HS-27A (cell line): Measurements from ENCODE around the gene MLLT1.

Experiments
- DNase-seq: peaks from one replicate; pipeline ENCODE4 v3.0.0-alpha.2; 2012; ENCODE audit warnings: low read depth, missing footprints

The MLLT1 gene

DNA sequence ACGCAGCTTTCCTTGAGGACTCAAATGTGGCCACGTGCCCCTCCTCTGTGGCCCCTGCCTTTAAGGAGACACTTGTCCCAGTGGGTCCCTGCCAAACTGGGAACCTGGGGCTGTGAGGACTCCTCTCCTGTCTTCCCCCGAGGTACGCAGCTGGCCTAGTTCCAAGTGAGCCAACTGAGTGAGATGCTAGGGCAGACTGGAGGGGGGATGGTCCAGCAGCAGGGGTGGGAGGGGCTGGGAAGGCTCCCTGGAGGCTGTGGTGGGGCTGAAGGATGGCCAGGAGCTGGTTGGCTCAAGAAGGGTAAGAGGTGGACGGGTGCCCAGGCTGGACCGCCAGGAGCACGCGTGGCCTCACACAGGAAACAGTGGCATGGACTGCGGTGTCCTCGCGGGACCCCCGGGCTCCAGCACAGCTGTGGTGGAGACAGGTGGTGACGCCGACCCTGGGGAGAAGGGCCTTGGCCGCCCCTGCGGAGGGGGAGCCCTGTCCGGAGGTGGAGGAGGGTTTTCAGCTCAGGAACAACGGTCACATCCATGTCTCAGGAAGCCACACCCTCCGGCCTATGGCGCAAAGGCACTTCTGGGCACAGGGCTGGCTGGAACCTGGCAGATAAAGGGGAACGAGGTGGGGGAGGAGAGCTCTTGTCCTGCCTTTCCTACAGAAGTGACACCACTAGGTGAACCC lies 45.8 kb downstream of the MLLT1 start:
- DNase-seq = no peak

DNA sequence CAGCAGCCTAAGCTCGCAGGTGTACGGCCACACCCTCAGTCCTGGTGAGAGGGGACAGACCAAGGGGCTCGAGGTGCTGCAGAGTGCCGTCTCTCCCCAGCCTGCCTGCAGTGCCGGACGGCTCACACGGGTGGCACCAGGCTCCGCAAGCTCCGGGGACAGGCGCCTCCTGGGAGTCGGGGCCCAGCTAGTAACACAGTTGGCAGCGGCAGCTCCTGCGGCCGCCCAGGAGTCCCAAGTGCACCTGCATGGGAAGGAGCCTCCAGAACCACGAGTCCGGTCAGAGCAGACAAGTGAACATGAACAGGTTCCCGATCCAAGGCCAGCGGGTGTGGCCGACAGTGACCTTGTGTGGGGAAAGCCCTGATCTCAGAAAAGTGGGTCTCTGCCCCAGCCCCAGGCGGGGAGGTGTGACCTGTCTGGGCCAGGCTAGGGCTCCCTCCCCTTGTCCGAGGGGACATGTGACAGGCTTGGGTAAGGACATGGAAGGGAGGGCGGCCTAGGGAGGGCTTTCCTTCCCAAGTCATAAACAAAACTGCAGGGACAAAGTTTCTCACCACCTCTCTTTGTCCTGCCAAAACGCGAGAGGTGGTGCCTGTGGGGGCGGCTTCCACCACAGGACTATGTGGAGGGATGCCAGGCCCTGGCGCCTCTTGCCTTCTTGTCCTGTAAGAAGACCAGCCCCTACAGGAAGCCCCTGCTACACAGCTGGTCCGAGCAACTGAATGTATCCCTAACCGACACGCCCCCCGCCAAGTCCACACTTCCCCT lies 46.5 kb downstream of the MLLT1 start:
- DNase-seq = no peak

DNA sequence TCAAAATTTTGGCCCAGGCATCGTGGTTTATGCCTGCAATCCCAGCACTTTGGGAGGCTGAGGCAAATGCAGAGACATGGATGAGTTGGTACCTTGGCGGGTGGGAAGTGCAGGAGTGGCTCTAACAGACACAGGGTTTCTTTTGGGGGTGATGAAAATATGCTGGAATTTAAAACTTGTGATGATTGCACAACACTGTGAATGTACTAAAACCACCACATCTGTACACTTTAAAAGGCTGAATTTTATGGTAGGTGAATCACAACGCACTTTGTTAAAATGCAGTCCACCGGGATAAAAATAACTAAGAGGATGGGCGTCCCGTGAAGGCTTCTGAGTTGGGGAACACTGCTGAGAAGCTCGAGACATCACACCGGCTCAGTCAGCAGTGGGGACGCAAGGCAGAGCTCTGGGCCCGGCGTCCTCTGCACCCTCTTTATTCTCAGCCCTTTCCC lies 47.1 kb downstream of the MLLT1 start:
- DNase-seq = peak; percentile 34

DNA sequence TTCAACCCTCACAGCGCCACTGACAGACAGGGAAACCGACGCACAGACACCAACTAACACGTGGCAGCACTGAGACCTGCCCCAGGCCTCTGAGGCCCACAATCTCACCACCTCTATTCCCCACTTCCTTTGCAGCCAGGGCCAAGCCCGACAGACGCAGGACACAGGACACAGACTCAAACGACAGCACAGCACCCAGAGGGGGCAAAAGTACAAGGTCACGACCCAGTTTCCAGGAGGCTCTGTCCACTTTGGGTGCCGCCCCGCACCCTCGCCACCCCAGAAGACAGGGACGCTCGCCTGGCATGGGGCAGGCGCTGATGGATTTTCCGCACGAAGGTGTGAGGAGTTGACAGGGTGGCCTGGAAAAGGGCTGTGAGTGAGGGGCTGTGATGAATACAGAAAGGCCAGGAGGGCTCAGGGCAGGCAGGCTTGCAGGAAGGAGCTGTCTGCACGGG lies 48.8 kb downstream of the MLLT1 start:
- DNase-seq = no peak

DNA sequence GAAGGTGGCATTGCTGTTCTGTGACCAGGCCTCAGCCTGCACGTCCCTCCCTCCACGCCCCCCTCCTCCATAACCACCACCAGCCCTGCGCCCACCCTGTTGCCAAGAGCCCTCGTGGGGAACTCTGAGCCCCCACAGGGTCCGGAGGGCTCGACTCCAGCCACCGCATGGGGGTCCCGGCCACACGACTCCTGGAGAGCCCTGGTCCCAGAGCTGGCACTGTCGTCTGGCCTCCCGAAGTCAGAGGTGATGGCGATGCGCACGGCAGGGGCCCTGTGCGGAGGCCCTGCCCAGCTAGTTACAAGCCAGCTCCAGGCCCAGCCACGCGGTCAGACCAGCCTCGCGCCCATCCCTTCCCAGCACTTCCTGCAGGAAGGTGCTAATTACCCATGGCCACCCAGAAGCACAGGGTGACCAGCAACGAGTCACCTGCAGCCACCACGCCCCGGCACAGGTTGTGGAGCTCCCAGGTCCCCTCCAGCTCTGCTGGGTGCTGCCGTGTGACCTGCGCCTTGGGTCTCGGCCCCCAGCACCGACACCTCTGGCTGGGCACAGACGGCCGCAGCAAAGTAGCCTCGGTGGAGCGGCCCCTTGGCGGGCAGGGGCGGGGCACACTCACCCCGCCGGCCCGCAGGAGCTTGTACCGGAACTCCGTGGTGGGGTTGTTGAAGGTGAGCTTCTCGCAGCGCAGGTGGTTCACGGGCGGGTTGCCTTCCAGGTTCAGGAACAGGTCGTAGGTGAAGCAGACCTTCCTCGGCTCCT lies 49.6 kb downstream of the MLLT1 start:
- no peak for DNase-seq

DNA sequence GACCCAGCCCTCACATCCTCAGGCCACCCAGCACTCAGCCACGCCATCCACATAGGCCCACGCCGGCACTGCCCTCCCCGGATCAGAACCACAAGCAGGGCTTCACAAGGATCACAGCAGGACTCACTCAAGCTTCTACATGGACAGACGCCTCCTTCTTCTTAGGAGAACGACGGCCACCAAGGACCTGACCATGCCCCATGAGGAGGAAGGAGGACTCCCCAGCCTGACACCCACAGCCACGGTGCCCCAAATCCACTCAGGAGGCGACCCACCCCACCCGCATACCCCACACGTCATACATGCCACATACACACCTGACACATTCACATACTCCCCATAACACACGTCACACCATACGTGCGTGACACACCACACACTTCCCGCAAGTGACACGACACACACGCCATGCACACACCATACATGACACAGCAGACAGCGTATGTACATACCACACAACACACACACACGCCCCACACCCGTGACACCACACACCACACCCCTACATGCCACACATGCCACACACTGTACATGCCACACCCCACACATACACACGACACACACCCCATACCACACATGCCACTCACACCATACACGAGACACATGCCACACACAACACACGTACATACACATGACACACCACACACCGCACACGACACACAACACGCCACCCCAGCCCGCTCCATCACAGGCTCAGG lies 50.4 kb downstream of the MLLT1 start:
- DNase-seq = no peak

DNA sequence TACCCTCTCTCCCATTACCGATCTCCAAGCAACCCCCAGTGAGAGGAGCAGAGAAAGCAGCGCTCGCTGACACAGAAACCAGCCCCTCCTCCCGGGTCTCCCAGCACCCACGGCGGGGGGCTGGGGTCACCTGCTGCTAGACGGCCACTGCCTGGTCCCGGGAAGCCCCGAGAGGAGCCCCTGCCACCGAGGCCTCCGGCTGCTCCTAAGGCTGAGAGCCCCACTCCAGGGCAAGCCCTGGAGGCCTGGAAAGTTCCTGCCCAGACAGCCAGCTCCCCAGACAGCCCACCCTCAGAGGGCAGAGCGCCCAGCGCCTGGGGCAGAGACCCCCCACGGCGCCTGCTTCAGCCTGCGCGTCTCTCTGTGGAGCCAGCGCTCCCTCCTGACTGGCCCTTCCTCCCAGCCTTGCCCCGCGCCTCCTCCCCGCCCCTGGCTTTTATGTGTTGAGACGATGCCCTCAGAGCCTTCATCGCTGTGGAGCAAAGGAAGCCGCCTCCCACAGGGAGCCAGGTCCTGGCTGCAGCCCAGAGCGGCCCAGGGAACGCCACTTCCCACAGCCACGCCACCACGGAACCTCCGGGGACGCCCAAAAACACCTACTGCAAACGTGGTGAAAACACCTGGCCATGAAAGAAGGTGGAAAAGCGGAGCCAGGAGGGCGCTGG lies 51.1 kb downstream of the MLLT1 start:
- DNase-seq = no peak

- no peak for DNase-seq
Observed at GRCh38 chr19:6227936-6228325, 51.8 kb downstream of the MLLT1 start.

DNA sequence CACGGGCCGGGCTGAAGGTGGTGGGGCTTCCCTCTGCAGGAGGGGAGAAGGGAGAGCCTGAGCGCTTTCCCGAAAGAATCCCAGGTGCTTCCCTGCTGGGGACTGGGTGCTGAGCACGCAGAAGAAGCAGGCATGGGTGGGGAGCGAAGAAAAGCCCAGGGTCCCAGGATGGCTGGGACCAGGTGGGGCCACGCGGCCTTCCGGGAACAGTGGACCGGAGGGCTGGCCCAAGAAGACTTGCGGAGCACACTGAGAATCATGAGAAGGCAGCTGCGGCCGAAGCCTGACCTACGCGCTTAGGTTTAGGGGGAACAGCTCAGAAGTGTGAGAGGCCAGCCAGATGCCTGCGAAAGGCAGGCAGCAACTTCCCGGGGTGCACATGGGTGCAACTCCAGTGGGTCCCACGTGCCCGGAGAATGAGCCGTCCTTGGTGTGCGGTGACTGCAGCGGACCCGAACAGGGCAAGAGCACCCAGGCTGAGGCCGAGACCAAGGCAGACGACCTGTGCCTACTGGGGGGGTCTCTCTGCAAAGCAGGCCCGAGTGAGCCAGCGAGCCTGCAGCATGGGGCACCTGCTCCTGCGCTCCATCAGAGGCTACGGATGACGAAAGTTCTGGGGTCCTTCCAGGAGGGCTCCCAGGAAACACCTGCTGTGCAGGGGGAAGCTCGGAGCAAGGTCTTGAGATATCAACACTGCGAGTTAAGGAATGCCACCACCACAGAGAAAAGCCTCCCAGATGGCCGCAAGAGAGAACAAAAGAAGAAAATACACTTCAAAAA lies 52.4 kb downstream of the MLLT1 start:
- DNase-seq = no peak

DNA sequence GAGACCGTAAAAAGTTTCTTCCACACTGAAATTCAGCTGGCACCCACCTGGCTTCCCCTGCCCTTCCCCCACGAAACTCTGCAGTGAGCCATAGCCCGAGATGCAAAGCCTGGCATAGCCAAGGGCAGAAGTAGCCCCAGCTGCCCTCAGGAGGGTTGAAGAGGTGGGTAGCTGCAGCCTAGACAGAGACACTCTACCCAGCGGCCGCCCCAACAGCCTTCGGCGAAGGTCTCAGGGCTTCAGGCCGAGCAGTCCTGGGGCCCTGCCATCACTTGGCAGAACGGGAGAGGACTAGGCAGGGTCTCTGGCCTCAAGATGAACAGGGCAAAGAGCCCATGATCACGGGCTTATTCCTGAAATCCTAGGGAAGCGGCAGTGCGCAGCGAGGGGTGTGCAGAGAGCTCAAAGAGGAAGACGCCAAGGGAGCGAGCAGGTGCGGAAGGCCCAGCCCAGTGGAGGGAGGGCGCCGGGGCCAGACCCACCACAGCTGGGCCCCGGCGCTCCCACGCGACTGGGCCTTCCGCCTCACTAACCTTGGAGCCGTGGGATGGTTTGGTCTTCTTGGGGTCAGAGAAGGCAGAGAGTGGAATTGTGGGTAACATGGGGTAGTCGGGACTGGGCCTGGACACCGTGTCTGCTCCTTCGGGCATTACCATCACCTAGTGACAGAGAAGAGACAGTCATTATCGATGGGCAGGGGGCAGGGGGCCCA lies 53.2 kb downstream of the MLLT1 start:
- DNase-seq = no peak

- no peak for DNase-seq
Observed at GRCh38 chr19:6226012-6226411, 53.8 kb downstream of the MLLT1 start.

GRCh38 chr19:6225232-6225865 lies 54.4 kb downstream of the MLLT1 start:
- DNase-seq = no peak

DNA sequence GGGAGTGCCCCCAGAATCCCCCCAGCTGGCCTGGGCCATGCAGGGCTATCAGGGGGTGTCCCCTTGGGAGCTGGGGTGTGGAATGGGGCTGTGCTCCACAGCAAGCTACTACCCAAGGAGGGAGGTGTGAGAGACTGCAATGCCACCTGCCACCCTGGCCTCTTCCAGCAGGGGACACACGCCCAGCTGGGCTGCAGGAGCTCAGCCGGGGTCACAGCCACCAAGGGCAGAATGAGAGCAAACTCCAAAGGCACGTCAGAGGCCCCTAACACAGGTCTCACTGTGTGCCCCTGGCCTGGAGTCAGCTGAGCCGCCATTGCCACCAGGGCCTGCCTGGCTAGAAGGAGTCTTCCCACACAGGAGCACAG lies 55.5 kb downstream of the MLLT1 start:
- DNase-seq = no peak

- no peak for DNase-seq
Observed at GRCh38 chr19:6223461-6224307, 56.1 kb downstream of the MLLT1 start.

DNA sequence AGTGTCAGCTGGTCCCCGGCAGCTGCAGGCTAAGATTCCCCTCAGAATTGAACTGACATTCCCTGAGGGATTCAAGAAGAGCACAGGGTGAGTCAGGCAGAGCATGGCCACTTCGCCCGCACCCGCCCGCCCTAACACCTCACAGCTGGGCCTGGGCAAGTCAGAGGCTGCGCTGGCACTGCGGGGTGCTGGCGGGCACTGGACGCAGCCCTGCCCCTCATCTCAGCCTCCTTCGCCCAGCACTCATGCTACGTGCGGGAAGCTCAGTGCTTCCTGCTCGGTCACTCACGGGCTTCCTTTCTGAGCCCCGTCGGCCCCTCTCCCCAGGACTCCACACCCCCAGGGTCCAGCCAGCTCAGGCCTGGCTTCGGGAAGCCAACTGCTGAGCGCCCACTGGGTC lies 56.9 kb downstream of the MLLT1 start:
- no peak for DNase-seq

DNA sequence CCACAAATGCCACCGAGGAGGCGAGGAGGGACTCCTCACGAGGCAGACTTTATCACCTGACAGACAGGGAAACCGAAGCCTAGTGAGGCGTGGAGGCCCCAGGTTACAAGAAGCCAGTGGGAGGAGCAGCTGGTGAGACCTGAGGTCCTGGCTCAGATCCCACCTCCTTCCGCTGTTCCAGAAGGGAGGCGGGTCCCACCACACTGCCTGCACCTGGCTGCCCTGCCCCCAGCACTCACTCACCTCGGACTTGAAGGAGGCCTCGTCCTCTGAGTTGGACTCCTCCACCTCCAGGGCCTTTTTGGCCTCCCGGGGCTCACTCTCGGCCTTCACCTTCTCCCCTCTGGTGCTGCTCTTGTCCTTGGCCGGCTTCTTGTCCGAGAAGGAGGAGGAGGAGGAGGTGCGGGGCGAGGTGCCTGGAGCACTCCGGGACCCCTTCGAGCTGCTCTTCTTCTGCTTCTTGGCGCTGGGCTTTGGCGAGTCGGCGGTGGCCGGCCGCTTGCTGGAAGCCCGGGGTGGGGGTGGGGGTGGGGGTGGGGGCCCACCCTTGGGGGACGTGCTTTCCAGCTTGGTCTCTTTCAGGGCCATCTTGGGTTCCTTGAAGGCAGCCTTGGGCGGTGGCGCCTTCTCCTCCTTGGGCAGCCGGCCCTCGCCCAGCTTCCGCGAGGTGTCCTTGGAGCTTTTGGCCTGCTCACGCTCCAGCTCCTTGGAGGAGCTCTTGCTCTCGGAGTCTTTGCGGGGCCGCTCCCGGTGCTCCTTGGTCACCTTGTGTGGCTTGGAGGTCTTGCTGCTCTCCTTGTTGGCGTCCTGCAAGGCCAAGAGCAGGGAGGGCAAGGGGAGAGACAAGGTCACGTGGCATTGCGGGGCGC lies 57.7 kb downstream of the MLLT1 start:
- DNase-seq = no peak

DNA sequence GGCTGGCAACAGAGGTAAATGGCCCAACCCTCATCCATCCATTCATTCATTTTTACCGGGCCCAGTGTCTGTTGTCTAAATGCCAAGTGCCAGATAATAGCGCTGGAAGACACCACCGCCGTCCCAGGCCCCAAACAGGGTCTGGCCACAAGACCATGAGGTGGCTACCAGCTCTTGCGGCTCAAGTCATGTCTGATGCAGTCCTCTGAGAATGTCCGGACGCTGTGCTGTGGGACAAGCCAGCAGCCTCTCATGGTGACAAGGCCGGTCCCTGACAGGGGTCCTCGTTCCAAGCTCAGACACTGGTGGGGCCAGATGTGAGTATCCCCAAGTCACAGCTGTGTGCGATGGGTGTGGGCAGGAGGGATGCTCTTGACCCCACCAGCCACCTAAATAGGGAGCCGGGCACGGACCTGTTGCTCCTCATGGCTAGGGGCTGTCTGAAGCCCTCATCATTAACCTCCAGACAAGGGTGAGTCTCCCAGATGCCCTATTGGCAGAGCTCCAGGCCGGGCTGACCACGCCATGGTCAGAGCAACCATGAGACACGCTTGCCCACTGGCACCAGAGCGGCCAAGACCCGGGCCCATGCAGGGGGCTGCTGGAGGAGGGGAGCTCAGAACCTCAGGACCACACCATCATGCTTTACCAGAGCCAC lies 58.4 kb downstream of the MLLT1 start:
- no peak for DNase-seq
